ENCODE results near the gene TTYH3.
"Not testable (repeated sequence)": the region's sequence is repeated elsewhere in the genome, so short reads cannot be mapped to it uniquely, and the experiment has no call there.

TTYH3 gene

DNA sequence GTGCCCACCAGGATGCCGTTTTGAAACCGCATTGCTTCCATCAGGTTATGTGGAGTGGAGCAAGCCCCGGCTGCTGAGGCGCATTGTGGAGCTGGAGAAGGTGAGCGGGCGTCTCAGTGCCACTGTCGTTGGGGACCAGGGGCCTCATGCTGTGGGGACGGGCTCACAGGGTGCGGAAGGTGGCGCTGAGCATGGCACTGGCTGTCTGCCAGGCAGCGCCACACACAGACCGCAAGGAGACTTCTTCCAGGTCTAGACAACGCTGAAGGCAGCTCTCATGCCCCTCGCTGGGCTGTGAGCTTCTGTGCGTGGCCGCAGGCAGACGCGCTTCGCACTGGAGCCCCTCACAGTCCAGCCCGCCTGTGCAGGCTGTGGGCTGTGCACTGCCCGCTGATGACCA, 44.0 kb upstream of the TTYH3 start:
- TF ChIP-seq, protein P1, sequence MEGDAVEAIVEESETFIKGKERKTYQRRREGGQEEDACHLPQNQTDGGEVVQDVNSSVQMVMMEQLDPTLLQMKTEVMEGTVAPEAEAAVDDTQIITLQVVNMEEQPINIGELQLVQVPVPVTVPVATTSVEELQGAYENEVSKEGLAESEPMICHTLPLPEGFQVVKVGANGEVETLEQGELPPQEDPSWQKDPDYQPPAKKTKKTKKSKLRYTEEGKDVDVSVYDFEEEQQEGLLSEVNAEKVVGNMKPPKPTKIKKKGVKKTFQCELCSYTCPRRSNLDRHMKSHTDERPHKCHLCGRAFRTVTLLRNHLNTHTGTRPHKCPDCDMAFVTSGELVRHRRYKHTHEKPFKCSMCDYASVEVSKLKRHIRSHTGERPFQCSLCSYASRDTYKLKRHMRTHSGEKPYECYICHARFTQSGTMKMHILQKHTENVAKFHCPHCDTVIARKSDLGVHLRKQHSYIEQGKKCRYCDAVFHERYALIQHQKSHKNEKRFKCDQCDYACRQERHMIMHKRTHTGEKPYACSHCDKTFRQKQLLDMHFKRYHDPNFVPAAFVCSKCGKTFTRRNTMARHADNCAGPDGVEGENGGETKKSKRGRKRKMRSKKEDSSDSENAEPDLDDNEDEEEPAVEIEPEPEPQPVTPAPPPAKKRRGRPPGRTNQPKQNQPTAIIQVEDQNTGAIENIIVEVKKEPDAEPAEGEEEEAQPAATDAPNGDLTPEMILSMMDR (IDR thresholded peaks at IDR 0.05; ENCODE audit: extremely low read depth, missing control alignments) = no peak
- DNase-seq (ENCODE audit: low spot score) = no peak

GRCh38 chr7:2589341-2589740, 42.4 kb upstream of the TTYH3 start:
- DNase-seq (ENCODE audit: low spot score) = no peak
- TF ChIP-seq, protein P1 (IDR thresholded peaks at IDR 0.05; ENCODE audit: extremely low read depth, missing control alignments) = no peak

- DNase-seq (ENCODE audit: low spot score) = not testable (repeated sequence)
These were observed 41.8 kb upstream of the TTYH3 start for GRCh38 chr7:2589941-2590340.

DNA sequence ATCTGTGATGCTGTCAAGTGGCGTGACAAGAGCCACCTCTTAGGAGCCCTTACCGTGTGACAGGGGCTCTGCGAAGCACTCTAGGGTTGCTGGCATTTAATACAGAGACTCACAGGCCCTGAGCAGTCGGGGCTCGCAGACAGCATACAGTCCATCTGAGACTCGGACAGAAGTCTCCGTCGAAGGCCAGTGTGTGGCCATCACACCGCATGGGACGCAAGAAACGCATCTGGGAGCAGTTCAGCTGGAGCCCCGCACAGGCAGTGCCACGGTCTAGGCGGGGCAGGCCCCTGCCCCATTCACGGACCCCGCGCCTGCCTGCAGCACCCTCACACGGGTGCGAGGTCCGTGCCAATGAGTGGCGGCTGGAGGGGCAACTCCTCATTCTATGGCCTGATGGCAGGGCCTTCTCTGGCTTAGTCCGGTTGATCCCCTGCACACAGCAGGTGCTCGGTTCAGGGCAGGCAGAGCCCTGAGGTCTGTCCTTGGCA, 39.4 kb upstream of the TTYH3 start:
- DNase-seq (ENCODE audit: low spot score) = no peak
- TF ChIP-seq, protein P1 (IDR thresholded peaks at IDR 0.05; ENCODE audit: extremely low read depth, missing control alignments) = no peak

- TF ChIP-seq, protein P1 (IDR thresholded peaks at IDR 0.05; ENCODE audit: extremely low read depth, missing control alignments) = no peak
These were observed 38.6 kb upstream of the TTYH3 start for GRCh38 chr7:2593036-2593727.

GRCh38 chr7:2594599-2594998, 37.2 kb upstream of the TTYH3 start:
- TF ChIP-seq, protein P1 (IDR thresholded peaks at IDR 0.05; ENCODE audit: extremely low read depth, missing control alignments) = no peak
- no peak for DNase-seq (ENCODE audit: low spot score)

More at GRCh38 chr7:2593036-2593727, 38.6 kb upstream of the TTYH3 start:
- no peak for DNase-seq (ENCODE audit: low spot score)

DNA sequence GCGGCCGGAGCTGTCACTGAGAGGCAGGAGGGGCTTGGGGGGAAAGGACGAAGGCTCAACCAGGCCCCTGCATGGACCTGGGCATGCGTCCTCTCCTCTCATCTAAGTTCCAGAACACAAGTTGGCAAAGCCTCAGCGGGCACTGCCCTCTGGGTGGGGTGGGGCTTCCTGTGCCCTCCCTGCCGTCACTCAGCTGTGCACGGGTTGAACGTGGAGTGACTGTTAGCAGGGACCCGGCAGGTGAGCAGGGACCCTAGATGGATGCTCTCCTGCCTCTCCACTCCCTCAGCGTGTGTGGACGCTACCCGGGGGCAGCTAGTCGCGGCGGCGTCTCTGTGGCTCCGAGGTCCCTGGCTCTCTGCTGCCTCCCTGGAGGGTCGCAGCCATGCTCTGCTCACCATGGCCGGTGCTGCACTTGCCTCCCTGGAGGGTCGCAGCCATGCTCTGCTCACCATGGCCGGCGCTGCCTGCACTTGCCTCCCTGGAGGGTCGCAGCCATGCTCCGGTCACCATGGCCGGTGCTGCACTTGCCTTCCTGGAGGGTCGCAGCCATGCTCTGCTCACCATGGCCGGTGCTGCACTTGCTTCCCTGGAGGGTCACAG, 36.4 kb upstream of the TTYH3 start:
- TF ChIP-seq, protein P1 (IDR thresholded peaks at IDR 0.05; ENCODE audit: extremely low read depth, missing control alignments) = no peak
- DNase-seq (ENCODE audit: low spot score) = no peak
